ENCODE data around the gene BET1.
A peak's percentile ranks its signal among the peaks of the same experiment; 100 is the strongest.

Gene BET1

DNA sequence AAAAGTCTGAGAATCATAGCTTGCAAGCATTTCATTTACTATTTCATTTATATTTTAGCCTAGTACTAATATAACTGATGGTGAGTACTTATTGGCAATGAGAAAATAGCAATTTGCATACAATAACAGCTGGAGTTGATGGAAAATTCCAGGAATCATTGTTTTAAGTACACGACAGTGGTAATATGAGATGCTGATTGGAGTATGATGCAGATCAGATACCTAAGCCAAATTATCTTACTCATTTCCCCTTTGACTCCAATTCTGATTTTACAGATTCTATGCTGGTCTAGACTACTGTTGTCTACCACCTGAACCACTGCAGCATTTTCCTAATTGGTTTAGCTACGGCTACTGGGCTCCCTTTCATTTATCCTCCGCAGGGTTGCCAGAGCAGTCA, 45.9 kb downstream of the BET1 start:
- no peak for TF ChIP-seq PATZ1 (CRISPR knock-in tag; IDR thresholded peaks at IDR 0.05; ENCODE audit: borderline replicate concordance)
- TF ChIP-seq RARB (CRISPR knock-in tag; IDR thresholded peaks at IDR 0.05), result no peak
- TF ChIP-seq ZNF565 (CRISPR knock-in tag; conservative IDR thresholded peaks at IDR 0.05; ENCODE audit: low read depth), result no peak
- TF ChIP-seq ZC3H10 (CRISPR knock-in tag; IDR thresholded peaks at IDR 0.05), result no peak
- TF ChIP-seq CREB5 (CRISPR knock-in tag; IDR thresholded peaks at IDR 0.05; ENCODE audit: low read depth), result no peak
- no peak for TF ChIP-seq GLIS3 (CRISPR knock-in tag; IDR thresholded peaks at IDR 0.05)
- TF ChIP-seq OSR1 (CRISPR knock-in tag; IDR thresholded peaks at IDR 0.05), result no peak
- TF ChIP-seq, protein P1, sequence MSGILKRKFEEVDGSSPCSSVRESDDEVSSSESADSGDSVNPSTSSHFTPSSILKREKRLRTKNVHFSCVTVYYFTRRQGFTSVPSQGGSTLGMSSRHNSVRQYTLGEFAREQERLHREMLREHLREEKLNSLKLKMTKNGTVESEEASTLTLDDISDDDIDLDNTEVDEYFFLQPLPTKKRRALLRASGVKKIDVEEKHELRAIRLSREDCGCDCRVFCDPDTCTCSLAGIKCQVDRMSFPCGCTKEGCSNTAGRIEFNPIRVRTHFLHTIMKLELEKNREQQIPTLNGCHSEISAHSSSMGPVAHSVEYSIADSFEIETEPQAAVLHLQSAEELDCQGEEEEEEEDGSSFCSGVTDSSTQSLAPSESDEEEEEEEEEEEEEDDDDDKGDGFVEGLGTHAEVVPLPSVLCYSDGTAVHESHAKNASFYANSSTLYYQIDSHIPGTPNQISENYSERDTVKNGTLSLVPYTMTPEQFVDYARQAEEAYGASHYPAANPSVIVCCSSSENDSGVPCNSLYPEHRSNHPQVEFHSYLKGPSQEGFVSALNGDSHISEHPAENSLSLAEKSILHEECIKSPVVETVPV (CRISPR knock-in tag; IDR thresholded peaks at IDR 0.05), result no peak
- TF ChIP-seq POU6F1 (CRISPR knock-in tag; IDR thresholded peaks at IDR 0.05; ENCODE audit: borderline replicate concordance, low read depth), result no peak
- TF ChIP-seq TSHZ2 (CRISPR knock-in tag; IDR thresholded peaks at IDR 0.05), result no peak
- no peak for TF ChIP-seq TOX (CRISPR knock-in tag; IDR thresholded peaks at IDR 0.05; ENCODE audit: borderline replicate concordance)
- no peak for TF ChIP-seq CSDC2 (CRISPR knock-in tag; IDR thresholded peaks at IDR 0.05)
- peak; percentile 83 for ATAC-seq

DNA sequence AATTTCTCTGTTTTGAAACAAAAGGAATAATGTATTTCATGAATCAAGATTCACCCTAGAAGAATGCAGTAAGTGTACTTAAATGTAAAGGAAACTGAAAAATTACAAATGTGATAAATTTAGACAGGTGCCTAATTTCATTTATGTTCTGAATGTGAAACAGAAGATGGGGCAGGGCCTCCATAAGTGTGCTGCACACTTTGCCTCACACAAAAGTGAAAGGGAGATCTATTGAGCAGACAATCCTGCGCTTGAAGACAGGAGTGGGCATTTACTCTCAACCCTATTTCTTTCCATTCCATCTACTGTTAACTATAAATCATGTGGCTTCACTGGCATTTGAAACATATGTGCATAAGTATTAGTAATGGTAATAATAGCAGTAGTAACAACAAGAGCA, 46.4 kb downstream of the BET1 start:
- no peak for TF ChIP-seq OSR1 (CRISPR knock-in tag; IDR thresholded peaks at IDR 0.05)
- TF ChIP-seq ISL1 (CRISPR knock-in tag; IDR thresholded peaks at IDR 0.05), result no peak
- TF ChIP-seq POU6F1 (CRISPR knock-in tag; IDR thresholded peaks at IDR 0.05; ENCODE audit: borderline replicate concordance, low read depth), result no peak
- TF ChIP-seq CSDC2 (CRISPR knock-in tag; IDR thresholded peaks at IDR 0.05), result no peak
- TF ChIP-seq PPARA (CRISPR knock-in tag; IDR thresholded peaks at IDR 0.05; ENCODE audit: borderline replicate concordance), result no peak
- TF ChIP-seq GLIS3 (CRISPR knock-in tag; IDR thresholded peaks at IDR 0.05), result no peak
- no peak for TF ChIP-seq ZNF565 (CRISPR knock-in tag; conservative IDR thresholded peaks at IDR 0.05; ENCODE audit: low read depth)
- peak; percentile 77 for ATAC-seq

DNA sequence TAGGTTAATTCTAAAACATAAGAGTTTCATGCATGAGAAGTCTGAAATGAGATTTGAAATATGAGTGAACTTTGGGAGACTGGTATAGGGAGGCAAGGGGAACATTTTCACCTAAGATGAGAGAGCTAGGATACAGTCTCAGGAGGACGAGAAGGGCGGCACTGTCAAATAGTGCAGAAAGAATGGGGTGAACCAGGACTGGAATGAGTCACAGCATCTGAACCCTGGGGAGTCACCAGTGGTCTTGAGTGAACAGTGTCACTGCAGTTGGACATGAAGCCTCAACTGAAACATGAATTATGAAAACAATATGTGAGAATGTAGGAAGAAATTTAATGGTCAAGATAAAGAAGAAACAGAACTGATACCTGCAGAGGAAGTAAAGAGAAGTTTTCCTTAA, 48.9 kb downstream of the BET1 start:
- ATAC-seq, result no peak
- TF ChIP-seq OSR1 (CRISPR knock-in tag; IDR thresholded peaks at IDR 0.05), result no peak
- no peak for TF ChIP-seq GLIS3 (CRISPR knock-in tag; IDR thresholded peaks at IDR 0.05)
- TF ChIP-seq ZFP3 (CRISPR knock-in tag; IDR thresholded peaks at IDR 0.05), result no peak
- TF ChIP-seq POU6F1 (CRISPR knock-in tag; IDR thresholded peaks at IDR 0.05; ENCODE audit: borderline replicate concordance, low read depth), result no peak
- no peak for TF ChIP-seq ZC3H10 (CRISPR knock-in tag; IDR thresholded peaks at IDR 0.05)
- no peak for TF ChIP-seq ZNF70 (CRISPR knock-in tag; IDR thresholded peaks at IDR 0.05)
- no peak for TF ChIP-seq ZNF8 (CRISPR knock-in tag; IDR thresholded peaks at IDR 0.05)
